CD4-positive, alpha-beta T cell (primary cell): ENCODE data around the gene DPEP2. TPM values are rescaled to one million over a fixed set of nuclear protein-coding genes. Genes with fewer than 3 reads are reported as not detected.
A peak's percentile ranks its signal among the peaks of the same experiment; 100 is the strongest.

ENCODE experiments used
- ATAC-seq: fragments of 200-7000 bp; cut with Tn5 transposase; one replicate; pipeline ENCODE4 v1.10.0; 2022; ENCODE audit warnings: mild to moderate bottlenecking; ENCODE audit not compliant: poor library complexity
- CTCF ChIA-PET: fragments of 350-600 bp; sonication (Branson Sonifier 250); formaldehyde crosslinking; loops from one replicate; lab custom pipeline; 2021; ENCODE audit warnings: antibody characterized with exemption, inconsistent platforms; lab: Charles Lee
- POLR2A ChIA-PET: fragments of 350-600 bp; sonication (Branson Sonifier 250); formaldehyde crosslinking; loops from one replicate; lab custom pipeline; 2021; ENCODE audit warnings: antibody characterized with exemption, inconsistent platforms; lab: Charles Lee
- DNase-seq, 14 experiments: peaks; one replicate each; pipeline ENCODE4 v3.0.0-alpha.2; 2013 to 2020; ENCODE audit warnings: mixed read lengths in 2 of 14
- H3K27ac ChIP-seq, 2 donors: one replicate each; pipeline versions ENCODE4 v1.5.1 to v1.7.0; 2013; ENCODE audit warnings: low read length in 2 of 2, low read depth in 1 of 2, mild to moderate bottlenecking in 1 of 2
- H3K27me3 ChIP-seq, 2 experiments: 1 replicate in 1 of 2; 2 replicates in 1 of 2; pipeline versions ENCODE4 v1.6.1 to v1.7.0; 2013; ENCODE audit warnings: low read length in 2 of 2, control low read depth in 1 of 2, mild to moderate bottlenecking in 1 of 2, moderate library complexity in 1 of 2; ENCODE audit not compliant: insufficient read depth in 2 of 2, control insufficient read depth in 1 of 2
- H3K36me3 ChIP-seq: one replicate; pipeline ENCODE4 v1.6.1; 2013; ENCODE audit warnings: low read length, control low read depth; ENCODE audit not compliant: insufficient read depth
- H3K4me1 ChIP-seq: one replicate; pipeline ENCODE4 v1.6.1; 2013; ENCODE audit warnings: low read length, control low read depth; ENCODE audit not compliant: insufficient read depth
- H3K4me3 ChIP-seq: one replicate; pipeline ENCODE4 v1.5.1; 2013; ENCODE audit warnings: mild to moderate bottlenecking, low read length, moderate library complexity
- H3K9me3 ChIP-seq, 2 experiments: 1 replicate in 1 of 2; 2 replicates in 1 of 2; pipeline versions ENCODE4 v1.6.1 to v1.7.0; 2013; ENCODE audit warnings: low read length in 2 of 2, mild to moderate bottlenecking in 2 of 2, control low read depth in 1 of 2, moderate library complexity in 1 of 2; ENCODE audit not compliant: control insufficient read depth in 1 of 2, insufficient read depth in 1 of 2
- H3K27ac Mint-ChIP-seq: one replicate; pipeline ENCODE4 v1.8.0; 2020; ENCODE audit warnings: mixed read lengths
- H3K27me3 Mint-ChIP-seq: one replicate; pipeline ENCODE4 v1.8.0; 2021; ENCODE audit warnings: mixed read lengths
- H3K36me3 Mint-ChIP-seq: one replicate; pipeline ENCODE4 v1.8.0; 2021; ENCODE audit warnings: low read depth, mixed read lengths
- H3K4me1 Mint-ChIP-seq: one replicate; pipeline ENCODE4 v1.8.0; 2021; ENCODE audit warnings: low read depth, mixed read lengths
- H3K4me3 Mint-ChIP-seq: one replicate; pipeline ENCODE4 v1.8.0; 2020; ENCODE audit warnings: mild to moderate bottlenecking, mixed read lengths
- H3K9me3 Mint-ChIP-seq: one replicate; pipeline ENCODE4 v1.8.0; 2020; ENCODE audit warnings: mixed read lengths
- CTCF ChIP-seq: fragments of 200-600 bp; IDR thresholded peaks from one replicate; pipeline ENCODE4 v1.8.0; 2022; ENCODE audit warnings: antibody characterized with exemption, mild to moderate bottlenecking
- intact Hi-C, 2 experiments: fragments of 100-400 bp; cut with DNase I in 1 of 2; cut with micrococcal nuclease in 1 of 2; formaldehyde crosslinking; loops; one replicate each; pipeline versions ENCODE4 v1.15.1 to v1.9.0; 2023 to 2025; cut with DNase I, micrococcal nuclease
- total RNA-seq, 174 experiments: library from RNA in 2 of 174; stranded (reverse) in 2 of 174; gene quantifications; one replicate each; pipeline ENCODE4 v1.2.3 and lab custom pipeline; 2021 to 2026

DPEP2 gene
- total RNA-seq, 2 experiments from 2014 or later, result 42.2 to 43.5 TPM

GRCh38 chr16:67967958-67968399, 31.3 kb downstream of the DPEP2 start:
- Histone ChIP-seq H3K4me3 (peak overlapping the region; percentile 66), H3K27me3 (no peaks in the 10 kb centered on the region), H3K27ac (no peak overlapping the region), H3K4me1 (peaks cover 25% of the 10 kb centered on the region), H3K9me3 (no peaks in the 10 kb centered on the region), H3K36me3 (no peaks in the 10 kb centered on the region)
- H3K27ac Mint-ChIP-seq, result peak overlapping the region; percentile 83
- TF ChIP-seq CTCF, result no peak
- no peaks in the 10 kb centered on the region for H3K27me3 Mint-ChIP-seq
- H3K4me1 Mint-ChIP-seq, result peaks cover 24% of the 10 kb centered on the region
- ATAC-seq (peak; percentile 13), DNase-seq (peak in 5 of 14 experiments; percentile 12 to 58 (median 40))
- no peaks in the 10 kb centered on the region for H3K9me3 Mint-ChIP-seq
- ChIA-PET CTCF (interaction anchor here (0.8 to 1.3 kb wide), 2 partner anchors 26 to 55 kb away, joined by 3 to 4 read pairs; partner anchors contain the start of genes DDX28 and DUS2), POLR2A (interaction anchor here (0.8 to 4.9 kb wide), 5 partner anchors 31 to 95 kb away, joined by 3 to 36 read pairs (median 3); partner anchors contain the start of genes CTRL, EDC4 and PSMB10)
- intact Hi-C loops, result loop anchor here (1.0 to 2.0 kb wide), 4 partner anchors 15 to 32 kb away; partner anchors contain the start of gene PSMB10 (in 2 of the 2)
- peaks cover 5% of the 10 kb centered on the region for H3K36me3 Mint-ChIP-seq
- peak overlapping the region; percentile 98 for H3K4me3 Mint-ChIP-seq

GRCh38 chr16:67967183-67967957, 31.9 kb downstream of the DPEP2 start:
- no peaks in the 10 kb centered on the region for H3K9me3 Mint-ChIP-seq
- Histone ChIP-seq H3K4me3 (peak overlapping the region; percentile 66), H3K27me3 (no peaks in the 10 kb centered on the region), H3K9me3 (no peaks in the 10 kb centered on the region), H3K27ac (no peak overlapping the region), H3K36me3 (peaks cover 2% of the 10 kb centered on the region), H3K4me1 (peaks cover 25% of the 10 kb centered on the region)
- TF ChIP-seq CTCF, result no peak
- DNase-seq, result peak in 5 of 14 experiments; percentile 10 to 59 (median 31)
- intact Hi-C loops, result no loop called here
- H3K4me3 Mint-ChIP-seq, result peak overlapping the region; percentile 98
- POLR2A ChIA-PET, result interaction anchor here (0.8 to 4.9 kb wide), 3 partner anchors 31 to 94 kb away, joined by 3 to 36 read pairs (median 3); partner anchors contain the start of genes EDC4 and PSMB10
- H3K36me3 Mint-ChIP-seq, result peaks cover 10% of the 10 kb centered on the region
- H3K4me1 Mint-ChIP-seq, result peaks cover 24% of the 10 kb centered on the region
- H3K27me3 Mint-ChIP-seq, result no peaks in the 10 kb centered on the region
- CTCF ChIA-PET, result interaction anchor here (0.8 to 1.3 kb wide), 2 partner anchors 25 to 56 kb away, joined by 3 to 4 read pairs; partner anchors contain the start of genes DDX28 and DUS2
- ATAC-seq, result no peak
- peak overlapping the region; percentile 83 for H3K27ac Mint-ChIP-seq

- Histone ChIP-seq H3K27me3 (no peaks in the 10 kb centered on the region), H3K27ac (no peak overlapping the region), H3K4me1 (peaks cover 25% of the 10 kb centered on the region), H3K9me3 (no peaks in the 10 kb centered on the region), H3K4me3 (peak overlapping the region; percentile 66), H3K36me3 (peaks cover 2% of the 10 kb centered on the region)
- Mint-ChIP-seq H3K36me3 (peaks cover 10% of the 10 kb centered on the region), H3K4me3 (peak overlapping the region; percentile 98), H3K27me3 (no peaks in the 10 kb centered on the region), H3K9me3 (no peaks in the 10 kb centered on the region), H3K27ac (peak overlapping the region; percentile 83), H3K4me1 (peaks cover 24% of the 10 kb centered on the region)
- DNase-seq (no peak), ATAC-seq (no peak)
- ChIA-PET CTCF (no interaction called here), POLR2A (interaction anchor here (1.6 to 4.9 kb wide), 2 partner anchors 30 to 32 kb away, joined by 4 to 36 read pairs; partner anchors contain the start of genes DPEP2 and PSMB10)
- TF ChIP-seq CTCF, result no peak
- intact Hi-C loops, result no loop called here
These were observed 32.6 kb downstream of the DPEP2 start for GRCh38 chr16:67966549-67967182.
